HEK293T (cell line): ENCODE results near the gene PRKAA1.
A peak's percentile ranks its signal among the peaks of the same experiment; 100 is the strongest.

ENCODE experiments used
- CTCF ChIA-PET: fragments of 350-600 bp; formaldehyde crosslinking; extraction: SDS; loops from one replicate; lab custom pipeline; 2021; ENCODE audit warnings: antibody characterized with exemption, inconsistent platforms; lab: Yijun Ruan, JAX
- POLR2A ChIA-PET: fragments of 350-600 bp; formaldehyde crosslinking; extraction: SDS; loops from one replicate; lab custom pipeline; 2020; ENCODE audit warnings: antibody characterized with exemption, inconsistent platforms; lab: Yijun Ruan, JAX
- DNase-seq: peaks from one replicate; pipeline ENCODE4 v3.0.0; 2012; ENCODE audit warnings: mixed read lengths; ENCODE audit errors: extremely low spot score
- ARNT ChIP-seq: fragments of 450-650 bp; IDR thresholded peaks from 2 replicates; pipeline ENCODE4 v1.6.1; 2017; ENCODE audit warnings: mild to moderate bottlenecking
- BHLHE40 ChIP-seq: fragments of 450-650 bp; IDR thresholded peaks from 2 replicates; pipeline ENCODE4 v1.6.1; 2016; ENCODE audit warnings: mild to moderate bottlenecking, moderate library complexity, borderline replicate concordance
- CTBP1 ChIP-seq: fragments of 450-650 bp; IDR thresholded peaks from 2 replicates; pipeline ENCODE4 v1.6.1; 2016; ENCODE audit warnings: borderline replicate concordance
- ELF4 ChIP-seq: fragments of 450-650 bp; IDR thresholded peaks from 2 replicates; pipeline ENCODE4 v1.6.1; 2017; ENCODE audit warnings: antibody characterized with exemption
- FOXA1 ChIP-seq: fragments of 450-650 bp; IDR thresholded peaks from 2 replicates; pipeline ENCODE4 v1.6.1; 2016; ENCODE audit warnings: mild to moderate bottlenecking
- FOXK2 ChIP-seq: fragments of 450-650 bp; IDR thresholded peaks from 2 replicates; pipeline ENCODE4 v1.6.1; 2016; ENCODE audit warnings: mild to moderate bottlenecking
- FOXM1 ChIP-seq: fragments of 450-650 bp; IDR thresholded peaks from 2 replicates; pipeline ENCODE4 v1.6.1; 2017; ENCODE audit warnings: mild to moderate bottlenecking, borderline replicate concordance
- HDGF ChIP-seq: fragments of 450-650 bp; IDR thresholded peaks from 2 replicates; pipeline ENCODE4 v1.6.1; 2017; ENCODE audit warnings: antibody characterized with exemption, borderline replicate concordance
- L3MBTL2 ChIP-seq: fragments of 450-650 bp; conservative IDR thresholded peaks from 2 replicates; pipeline ENCODE4 v1.6.1; 2016; ENCODE audit warnings: mild to moderate bottlenecking
- LEF1 ChIP-seq: fragments of 450-650 bp; IDR thresholded peaks from 2 replicates; pipeline ENCODE4 v1.6.1; 2017; ENCODE audit warnings: mild to moderate bottlenecking, borderline replicate concordance
- NFRKB ChIP-seq: fragments of 450-650 bp; IDR thresholded peaks from 2 replicates; pipeline ENCODE4 v1.6.1; 2016; ENCODE audit warnings: mild to moderate bottlenecking, moderate library complexity
- SP1 ChIP-seq: fragments of 450-650 bp; IDR thresholded peaks from 2 replicates; pipeline ENCODE4 v1.6.1; 2017
- SUZ12 ChIP-seq: fragments of 450-650 bp; IDR thresholded peaks from 2 replicates; pipeline ENCODE4 v1.6.1; 2016; ENCODE audit warnings: mild to moderate bottlenecking
- TARDBP ChIP-seq: fragments of 450-650 bp; IDR thresholded peaks from 2 replicates; pipeline ENCODE4 v1.6.1; 2016
- ZNF384 ChIP-seq: fragments of 450-650 bp; IDR thresholded peaks from 2 replicates; pipeline ENCODE4 v1.6.1; 2016
- TF ChIP-seq, protein P1 (sequence below): fragments of 450-650 bp; IDR thresholded peaks from 2 replicates; pipeline ENCODE4 v1.6.1; 2016

PRKAA1 gene

DNA sequence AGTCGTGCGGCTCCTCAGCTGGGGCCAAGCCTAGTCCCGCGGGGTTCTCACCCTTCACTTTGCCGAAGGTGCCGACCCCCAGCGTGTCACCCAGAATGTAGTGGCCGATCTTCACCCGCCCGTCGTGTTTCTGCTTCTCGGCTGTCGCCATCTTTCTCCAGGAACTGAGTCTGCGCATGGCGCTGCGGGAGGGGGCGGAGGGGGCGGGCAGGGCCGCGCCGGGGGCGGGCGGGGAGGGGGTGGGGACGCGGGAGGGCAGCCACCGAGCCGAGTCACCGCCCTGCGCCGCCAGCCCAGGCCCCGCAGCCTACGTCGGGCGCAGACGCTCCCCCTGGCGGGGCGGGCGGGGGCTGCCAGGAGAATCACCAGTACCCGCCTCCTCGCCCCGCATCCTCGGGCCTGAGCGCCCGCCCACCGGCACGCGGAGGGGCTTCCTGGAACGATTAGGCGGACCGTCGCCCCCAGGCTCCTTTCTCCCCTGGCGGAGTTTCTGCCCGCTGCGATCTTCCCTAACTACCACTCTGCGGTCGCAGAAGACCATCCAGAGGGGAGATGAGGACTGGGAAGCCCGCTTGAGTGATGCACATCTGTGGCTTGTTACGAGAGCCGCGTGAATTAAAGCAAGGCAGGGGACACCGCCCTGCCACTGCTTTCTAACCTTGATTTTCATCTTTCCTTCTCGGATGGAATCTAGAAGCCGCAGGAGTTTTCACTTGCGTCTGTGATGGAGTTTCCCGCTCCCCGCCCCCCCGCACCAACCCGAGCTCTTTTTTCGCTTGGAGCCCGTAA is at the start of gene PRKAA1:
Gene PRKAA1 (minus strand): TSS at position 363 of the 789 bp plus-strand sequence. CDS start 185 bp downstream, at position 178.
- CTCF ChIA-PET: interaction anchor here (0.6 kb wide), 1 partner anchor 44 kb away, joined by 3 read pairs; no protein-coding TSS in a partner anchor
- TF ChIP-seq TARDBP (no peak), L3MBTL2 (peak; percentile 94)
- POLR2A ChIA-PET: interaction anchor here (0.6 to 1.5 kb wide), 7 partner anchors 12 to 44 kb away, joined by 3 to 6 read pairs (median 3); partner anchors contain the start of gene RPL37

DNA sequence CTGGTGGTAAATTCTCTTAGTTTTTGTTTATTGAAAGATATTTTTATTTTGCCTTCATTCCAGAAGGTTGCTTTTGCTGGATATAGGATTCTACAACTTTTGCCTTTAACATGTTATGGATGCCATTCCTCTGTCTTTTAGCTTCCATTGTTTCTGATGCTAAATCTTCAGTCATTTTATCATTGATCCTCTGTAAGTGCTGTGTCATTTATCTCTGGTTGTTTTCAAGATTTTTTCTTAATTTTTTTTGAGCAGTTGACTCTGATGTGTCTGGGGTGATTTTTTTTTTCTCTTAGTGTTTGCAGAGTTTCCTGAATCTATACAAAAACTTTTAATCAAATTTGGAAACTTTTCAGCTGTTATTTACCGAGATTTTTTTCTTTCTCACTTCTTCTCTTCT is 49.4 kb upstream of the PRKAA1 start:
- no peak for DNase-seq
- POLR2A ChIA-PET: no interaction called here
- CTCF ChIA-PET: interaction anchor here (0.7 kb wide), 1 partner anchor 44 kb away, joined by 4 read pairs; no protein-coding TSS in a partner anchor
- TF ChIP-seq CTBP1: no peak
- no peak for TF ChIP-seq ZNF384
- no peak for TF ChIP-seq ELF4
- no peak for TF ChIP-seq ARNT
- TF ChIP-seq L3MBTL2: no peak
- TF ChIP-seq NFRKB: no peak
- TF ChIP-seq, protein P1, sequence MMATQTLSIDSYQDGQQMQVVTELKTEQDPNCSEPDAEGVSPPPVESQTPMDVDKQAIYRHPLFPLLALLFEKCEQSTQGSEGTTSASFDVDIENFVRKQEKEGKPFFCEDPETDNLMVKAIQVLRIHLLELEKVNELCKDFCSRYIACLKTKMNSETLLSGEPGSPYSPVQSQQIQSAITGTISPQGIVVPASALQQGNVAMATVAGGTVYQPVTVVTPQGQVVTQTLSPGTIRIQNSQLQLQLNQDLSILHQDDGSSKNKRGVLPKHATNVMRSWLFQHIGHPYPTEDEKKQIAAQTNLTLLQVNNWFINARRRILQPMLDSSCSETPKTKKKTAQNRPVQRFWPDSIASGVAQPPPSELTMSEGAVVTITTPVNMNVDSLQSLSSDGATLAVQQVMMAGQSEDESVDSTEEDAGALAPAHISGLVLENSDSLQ: no peak
- TF ChIP-seq BHLHE40: no peak
- TF ChIP-seq FOXK2: no peak
- TF ChIP-seq SUZ12: no peak
- TF ChIP-seq LEF1: no peak
- TF ChIP-seq FOXM1: no peak

More for the DNA sequence above, at the start of gene PRKAA1:
- peak; percentile 90 for DNase-seq

DNA sequence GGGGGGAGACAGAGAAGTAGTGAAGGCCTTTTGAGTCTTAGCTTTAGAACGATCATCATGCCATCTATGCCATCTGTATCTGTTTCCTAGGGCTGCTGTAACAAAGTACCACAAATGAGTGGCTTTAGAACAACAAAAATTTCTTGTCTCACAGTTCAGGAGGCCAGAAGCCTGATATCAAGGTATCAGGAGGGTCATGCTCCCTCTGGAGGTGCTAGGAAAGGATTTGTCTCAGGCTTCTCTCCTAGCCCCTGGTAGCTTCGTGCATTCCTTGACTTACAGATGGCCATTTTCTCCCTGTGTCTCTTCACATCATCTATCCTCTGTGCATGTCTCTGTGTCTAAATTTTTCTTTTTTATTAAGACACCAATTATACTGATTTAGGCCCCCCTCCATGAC is 48.2 kb upstream of the PRKAA1 start:
- ChIA-PET CTCF (no interaction called here), POLR2A (interaction anchor here (1.0 to 1.2 kb wide), 2 partner anchors 10 to 11 kb away, joined by 3 read pairs; partner anchors contain the start of gene RPL37)
- no peak for DNase-seq
- no peak for TF ChIP-seq NFRKB
- TF ChIP-seq TARDBP: no peak
- no peak for TF ChIP-seq FOXA1
- no peak for TF ChIP-seq SP1
- no peak for TF ChIP-seq BHLHE40
- no peak for TF ChIP-seq ELF4

DNA sequence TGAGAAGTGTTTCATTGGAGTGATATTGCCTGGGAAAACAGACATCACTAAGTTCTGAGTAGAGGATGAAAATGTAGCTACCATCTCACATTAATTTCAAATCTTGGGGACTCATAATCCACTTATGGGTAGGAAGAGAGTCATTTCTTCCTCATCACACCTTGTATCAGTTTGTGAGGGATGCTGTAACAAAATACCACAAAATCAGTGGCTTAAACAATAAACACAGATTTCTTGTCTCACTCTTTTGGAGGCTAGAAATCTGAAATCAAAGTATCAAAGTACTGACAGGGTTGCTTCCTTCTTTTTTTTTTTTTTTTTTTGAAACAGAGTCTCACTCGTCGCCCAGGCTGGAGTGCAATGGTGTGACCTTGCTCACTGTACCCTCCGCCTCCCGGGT is 46.4 kb upstream of the PRKAA1 start:
- TF ChIP-seq HDGF (no peak), ELF4 (no peak), LEF1 (no peak), SUZ12 (no peak), ARNT (no peak), L3MBTL2 (no peak), BHLHE40 (no peak)
- no peak for DNase-seq
- ChIA-PET POLR2A (interaction anchor here (2.1 kb wide), 1 partner anchor 9 kb away, joined by 7 read pairs; the partner anchor contains the start of gene RPL37), CTCF (no interaction called here)

DNA sequence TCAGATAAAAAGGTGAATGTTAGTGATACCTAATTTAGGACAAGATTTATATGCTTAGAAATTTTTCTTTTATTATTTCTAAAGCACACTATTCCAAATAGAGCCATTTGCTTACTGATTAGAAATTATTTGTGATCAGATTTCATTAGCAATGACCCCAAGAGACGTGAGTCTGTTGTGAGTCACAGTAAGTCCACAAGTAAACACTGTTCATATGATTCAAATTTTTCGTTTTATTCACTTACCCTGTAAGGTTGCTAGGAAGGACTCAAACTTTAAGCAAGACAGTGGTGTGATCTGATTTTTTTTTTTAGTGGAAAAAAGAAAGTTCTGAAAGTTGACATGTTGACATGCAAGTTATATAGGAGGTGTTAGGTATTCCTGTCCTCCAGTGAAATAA is 44.2 kb upstream of the PRKAA1 start:
- ChIA-PET CTCF (interaction anchor here (0.6 to 1.5 kb wide), 2 partner anchors 15 to 37 kb away, joined by 3 read pairs; no protein-coding TSS in a partner anchor), POLR2A (interaction anchor here (0.7 kb wide), 1 partner anchor 10 kb away, joined by 3 read pairs; no protein-coding TSS in a partner anchor)

DNA sequence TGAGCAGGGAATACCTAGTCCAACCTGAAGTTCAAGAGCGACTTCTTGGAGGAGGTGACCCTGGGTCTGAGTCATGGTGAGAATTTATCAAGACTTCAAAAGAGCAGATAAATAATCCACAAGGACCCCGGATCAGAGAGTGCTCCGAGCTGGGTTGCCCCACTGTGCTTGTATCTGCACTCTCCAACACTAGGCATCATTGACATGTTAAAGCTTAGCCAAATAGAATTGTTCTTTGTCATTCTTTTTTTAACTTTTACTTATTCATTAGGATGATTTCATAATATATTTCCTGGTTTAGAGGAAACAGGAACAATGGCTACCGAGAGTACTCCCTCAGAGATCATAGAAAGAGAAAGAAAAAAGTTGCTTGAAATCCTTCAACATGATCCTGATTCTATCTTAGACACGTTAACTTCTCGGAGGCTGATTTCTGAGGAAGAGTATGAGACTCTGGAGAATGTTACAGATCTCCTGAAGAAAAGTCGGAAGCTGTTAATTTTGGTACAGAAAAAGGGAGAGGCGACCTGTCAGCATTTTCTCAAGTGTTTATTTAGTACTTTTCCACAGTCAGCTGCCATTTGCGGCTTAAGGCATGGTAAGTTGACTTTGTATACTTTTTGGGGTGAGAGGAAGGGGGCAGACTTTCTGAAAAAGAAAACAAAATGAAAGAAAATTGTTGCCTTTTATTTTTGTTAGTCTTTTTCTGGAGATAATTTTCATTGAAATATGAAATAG is 43.1 kb upstream of the PRKAA1 start, which contains the start of gene CARD6:
Gene CARD6 (plus strand): TSS at position 300 of the 738 bp plus-strand sequence. CDS start 16 bp downstream, at position 316.
- CTCF ChIA-PET: interaction anchor here (0.7 to 1.5 kb wide), 2 partner anchors 11 to 38 kb away, joined by 3 read pairs; no protein-coding TSS in a partner anchor
- TF ChIP-seq ELF4 (no peak), LEF1 (no peak), CTBP1 (no peak), ARNT (no peak), HDGF (no peak)
- TF ChIP-seq, protein P1: no peak
- DNase-seq: no peak
- POLR2A ChIA-PET: interaction anchor here (1.0 kb wide), 2 partner anchors 9 to 12 kb away, joined by 3 to 4 read pairs; no protein-coding TSS in a partner anchor

More for the DNA sequence above, 44.2 kb upstream of the PRKAA1 start:
- no peak for DNase-seq
- TF ChIP-seq, protein P1: no peak
- TF ChIP-seq TARDBP: no peak
- TF ChIP-seq CTBP1: no peak
- TF ChIP-seq L3MBTL2: no peak
- TF ChIP-seq NFRKB: no peak
- no peak for TF ChIP-seq SUZ12
- no peak for TF ChIP-seq FOXA1
- TF ChIP-seq SP1: no peak
- TF ChIP-seq ZNF384: no peak
- no peak for TF ChIP-seq LEF1
